CD14-positive monocyte (primary cell): Measurements from ENCODE around the gene KCTD16. TPM values are rescaled to one million over a fixed set of nuclear protein-coding genes. Genes with fewer than 3 reads are reported as not detected.

Experiments used
- DNase-seq, 3 donors: peaks; one replicate each; pipeline ENCODE4 v3.0.0-alpha.2; 2011 to 2022
- H2AFZ ChIP-seq: 2 replicates; pipeline ENCODE4 v1.6.0; 2012; ENCODE audit warnings: mild to moderate bottlenecking, low read depth, low read length, inconsistent platforms; ENCODE audit not compliant: insufficient read depth, poor library complexity, severe bottlenecking
- H3K27ac ChIP-seq, 2 donors: 1 replicate in 1 of 2; 2 replicates in 1 of 2; pipeline ENCODE4 v1.5.1; 2012 to 2013; ENCODE audit warnings: low read length in 2 of 2, control low read depth in 1 of 2, inconsistent platforms in 1 of 2, low read depth in 1 of 2, mild to moderate bottlenecking in 1 of 2
- H3K27me3 ChIP-seq, 2 donors: one replicate each; pipeline versions ENCODE4 v1.6.0 to v1.6.1; 2011 to 2013; ENCODE audit warnings: low read length in 2 of 2; ENCODE audit not compliant: control insufficient read depth in 2 of 2, insufficient read depth in 2 of 2
- H3K36me3 ChIP-seq, 2 donors: replicated peaks in 1 of 2; 1 replicate in 1 of 2; 2 replicates in 1 of 2; pipeline versions ENCODE4 v1.5.1 to v1.6.1; 2012 to 2013; ENCODE audit warnings: low read length in 2 of 2, control low read depth in 1 of 2, inconsistent platforms in 1 of 2, mild to moderate bottlenecking in 1 of 2; ENCODE audit not compliant: insufficient read depth in 2 of 2, control insufficient read depth in 1 of 2
- H3K4me1 ChIP-seq, 2 donors: 1 replicate in 1 of 2; 2 replicates in 1 of 2; pipeline versions ENCODE4 v1.5.1 to v1.6.1; 2012 to 2013; ENCODE audit warnings: low read length in 2 of 2, control low read depth in 1 of 2, inconsistent platforms in 1 of 2, mild to moderate bottlenecking in 1 of 2, moderate library complexity in 1 of 2; ENCODE audit not compliant: insufficient read depth in 2 of 2, control insufficient read depth in 1 of 2
- H3K4me2 ChIP-seq: replicated peaks from 2 replicates; pipeline ENCODE3; 2012; ENCODE audit warnings: low read length, moderate library complexity, mild to moderate bottlenecking; ENCODE audit not compliant: poor library complexity, severe bottlenecking; ENCODE audit errors: extremely low read depth
- H3K4me3 ChIP-seq, 3 experiments: fragments of 200-600 bp in 1 of 3; sonication (generic) in 1 of 3; replicated peaks in 1 of 3; 1 replicate in 2 of 3; 2 replicates in 1 of 3; pipeline ENCODE4 v1.5.1; 2011 to 2013; ENCODE audit warnings: low read length in 3 of 3, mild to moderate bottlenecking in 3 of 3, control low read depth in 2 of 3, low read depth in 2 of 3, inconsistent platforms in 1 of 3, moderate library complexity in 1 of 3
- H3K79me2 ChIP-seq: 2 replicates; pipeline ENCODE4 v1.6.0; 2012; ENCODE audit warnings: mild to moderate bottlenecking, control low read depth, inconsistent platforms, low read length, moderate library complexity; ENCODE audit not compliant: insufficient read depth
- H3K9ac ChIP-seq: 2 replicates; pipeline ENCODE4 v1.6.0; 2017; ENCODE audit warnings: low read length, mild to moderate bottlenecking; ENCODE audit not compliant: insufficient read depth, poor library complexity, severe bottlenecking
- H3K9me3 ChIP-seq, 2 donors: replicated peaks in 1 of 2; 1 replicate in 1 of 2; 2 replicates in 1 of 2; pipeline versions ENCODE4 v1.5.1 to v1.6.1; 2012 to 2013; ENCODE audit warnings: low read length in 2 of 2, control low read depth in 1 of 2; ENCODE audit not compliant: control insufficient read depth in 1 of 2, insufficient read depth in 1 of 2
- H4K20me1 ChIP-seq: 2 replicates; pipeline ENCODE4 v1.6.0; 2012; ENCODE audit warnings: mild to moderate bottlenecking, low read length, control low read depth, moderate library complexity; ENCODE audit not compliant: insufficient read depth
- H3K27ac Mint-ChIP-seq, 7 donors: one replicate each; pipeline ENCODE4 v1.8.0; 2020; ENCODE audit warnings: mild to moderate bottlenecking in 7 of 7, mixed read lengths in 7 of 7, moderate library complexity in 6 of 7, inconsistent platforms in 2 of 7
- H3K27me3 Mint-ChIP-seq, 3 donors: one replicate each; pipeline ENCODE4 v1.8.0; 2021 to 2022; ENCODE audit warnings: low read depth in 3 of 3, mild to moderate bottlenecking in 3 of 3, mixed read lengths in 3 of 3, moderate library complexity in 3 of 3, inconsistent platforms in 1 of 3
- H3K36me3 Mint-ChIP-seq, 2 donors: one replicate each; pipeline ENCODE4 v1.8.0; 2020; ENCODE audit warnings: mixed read lengths in 2 of 2, inconsistent platforms in 1 of 2, mild to moderate bottlenecking in 1 of 2
- H3K4me1 Mint-ChIP-seq: one replicate; pipeline ENCODE4 v1.8.0; 2020; ENCODE audit warnings: mild to moderate bottlenecking, mixed read lengths
- H3K4me3 Mint-ChIP-seq, 2 donors: one replicate each; pipeline ENCODE4 v1.8.0; 2020; ENCODE audit warnings: mild to moderate bottlenecking in 2 of 2, mixed read lengths in 2 of 2, moderate library complexity in 1 of 2
- H3K9me3 Mint-ChIP-seq, 7 donors: one replicate each; pipeline ENCODE4 v1.8.0; 2020 to 2022; ENCODE audit warnings: mixed read lengths in 7 of 7, mild to moderate bottlenecking in 6 of 7, moderate library complexity in 6 of 7, inconsistent platforms in 2 of 7
- WGBS: methylation state at CpG from one replicate; pipeline ENCODE4 v1.1.5; 2013; ENCODE audit warnings: missing lambda C conversion rate; ENCODE audit not compliant: insufficient coverage; 5-methylcytosine and 5-hydroxymethylcytosine counted together
- intact Hi-C, 2 donors: fragments of 100-400 bp; cut with micrococcal nuclease; formaldehyde crosslinking; loops; one replicate each; pipeline versions ENCODE4 v1.15.0 to v1.15.1; 2023
- polyA plus RNA-seq, 3 donors: library from polyadenylated mRNA; depleted of rRNA in 1 of 3; unstranded in 2 of 3; stranded (reverse) in 1 of 3; fragments of 300-500 nt in 2 of 3; fragments of >200 nt in 1 of 3; fragmentation: Illumina TruSeq in 2 of 3; gene quantifications; 1 replicate in 2 of 3; 2 replicates in 1 of 3; pipeline ENCODE4 v1.2.3, GENCODE V29; 2012 to 2021
- TF ChIP-seq, protein P1 (sequence below): fragments of 200-600 bp; IDR thresholded peaks from one replicate; pipeline ENCODE4 v1.8.0; 2022; ENCODE audit warnings: antibody characterized with exemption, mild to moderate bottlenecking

The KCTD16 gene
- polyA plus RNA-seq, 3 donors = not detected

DNA sequence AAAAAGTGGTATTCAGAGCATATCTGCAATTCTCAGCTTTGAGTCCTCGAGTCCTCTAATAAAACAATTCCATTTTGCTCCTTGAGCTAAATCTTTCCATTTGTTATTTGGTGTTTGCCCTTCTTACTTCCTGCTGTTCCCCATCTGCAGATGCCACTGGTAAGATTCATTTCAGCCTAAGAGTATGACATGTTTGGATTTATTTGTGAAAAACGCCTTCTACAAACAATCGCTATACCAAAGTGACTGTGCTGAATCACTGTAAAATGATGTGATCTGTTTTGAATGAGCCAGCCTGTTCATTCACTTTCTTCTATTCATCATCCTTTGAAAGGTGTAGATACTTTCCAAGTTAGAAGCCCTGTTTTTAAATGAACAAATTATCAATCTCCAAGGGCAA lies 27.7 kb downstream of the KCTD16 start:
- H4K20me1 ChIP-seq = no peaks in the 10 kb centered on the region
- Mint-ChIP-seq H3K36me3 (no peaks in the 10 kb centered on the region), H3K4me3 (no peak overlapping the region), H3K4me1 (peaks cover 7% of the 10 kb centered on the region), H3K9me3 (no peaks in the 10 kb centered on the region), H3K27me3 (peaks cover 4 to 15% (median 6%) of the 10 kb centered on the region in 3 donors), H3K27ac (no peak overlapping the region)
- no CpG with 5 or more reads among the region's 3 CpGs for WGBS
- no peaks in the 10 kb centered on the region for H3K4me1 ChIP-seq
- H3K27me3 ChIP-seq = peaks cover 7 to 8% of the 10 kb centered on the region in 2 donors
- no peak overlapping the region for H3K27ac ChIP-seq
- H3K4me2 ChIP-seq = no peak overlapping the region
- intact Hi-C loops = no loop called here
- TF ChIP-seq, protein P1, sequence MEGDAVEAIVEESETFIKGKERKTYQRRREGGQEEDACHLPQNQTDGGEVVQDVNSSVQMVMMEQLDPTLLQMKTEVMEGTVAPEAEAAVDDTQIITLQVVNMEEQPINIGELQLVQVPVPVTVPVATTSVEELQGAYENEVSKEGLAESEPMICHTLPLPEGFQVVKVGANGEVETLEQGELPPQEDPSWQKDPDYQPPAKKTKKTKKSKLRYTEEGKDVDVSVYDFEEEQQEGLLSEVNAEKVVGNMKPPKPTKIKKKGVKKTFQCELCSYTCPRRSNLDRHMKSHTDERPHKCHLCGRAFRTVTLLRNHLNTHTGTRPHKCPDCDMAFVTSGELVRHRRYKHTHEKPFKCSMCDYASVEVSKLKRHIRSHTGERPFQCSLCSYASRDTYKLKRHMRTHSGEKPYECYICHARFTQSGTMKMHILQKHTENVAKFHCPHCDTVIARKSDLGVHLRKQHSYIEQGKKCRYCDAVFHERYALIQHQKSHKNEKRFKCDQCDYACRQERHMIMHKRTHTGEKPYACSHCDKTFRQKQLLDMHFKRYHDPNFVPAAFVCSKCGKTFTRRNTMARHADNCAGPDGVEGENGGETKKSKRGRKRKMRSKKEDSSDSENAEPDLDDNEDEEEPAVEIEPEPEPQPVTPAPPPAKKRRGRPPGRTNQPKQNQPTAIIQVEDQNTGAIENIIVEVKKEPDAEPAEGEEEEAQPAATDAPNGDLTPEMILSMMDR = no peak
- no peaks in the 10 kb centered on the region for H3K9me3 ChIP-seq
- no peak overlapping the region for H3K9ac ChIP-seq
- no peaks in the 10 kb centered on the region for H3K79me2 ChIP-seq
- H3K36me3 ChIP-seq = no peaks in the 10 kb centered on the region
- H3K4me3 ChIP-seq = no peak overlapping the region
- H2AFZ ChIP-seq = no peak overlapping the region
- DNase-seq = no peak

GRCh38 chr5:144201588-144201987 lies 30.9 kb downstream of the KCTD16 start:
- no peaks in the 10 kb centered on the region for H3K9me3 ChIP-seq
- peaks cover 27 to 32% of the 10 kb centered on the region in 2 donors for H3K27me3 ChIP-seq
- TF ChIP-seq, protein P1 = no peak
- WGBS = no CpG with 5 or more reads among the region's 5 CpGs
- H3K9ac ChIP-seq = no peak overlapping the region
- no peaks in the 10 kb centered on the region for H3K79me2 ChIP-seq
- H4K20me1 ChIP-seq = no peaks in the 10 kb centered on the region
- H3K4me2 ChIP-seq = no peak overlapping the region
- Mint-ChIP-seq H3K27ac (no peak overlapping the region), H3K27me3 (peaks cover 28 to 36% (median 32%) of the 10 kb centered on the region in 3 donors), H3K4me3 (no peak overlapping the region), H3K36me3 (no peaks in the 10 kb centered on the region), H3K9me3 (no peaks in the 10 kb centered on the region), H3K4me1 (peaks cover 7% of the 10 kb centered on the region)
- intact Hi-C loops = loop anchor here in 1 of 2 donors (5.0 to 10.0 kb wide), 2 partner anchors 1623 to 1846 kb away; no protein-coding TSS in a partner anchor
- H3K27ac ChIP-seq = no peak overlapping the region
- no peak for DNase-seq
- H2AFZ ChIP-seq = no peak overlapping the region
- no peaks in the 10 kb centered on the region for H3K36me3 ChIP-seq
- no peaks in the 10 kb centered on the region for H3K4me1 ChIP-seq
- H3K4me3 ChIP-seq = no peak overlapping the region
